CD4-positive, alpha-beta T cell treated with Interleukin-15 for 1 hour (primary cell): ENCODE results near the gene PSMB3.

Experiments
- DNase-seq: peaks from one replicate; pipeline ENCODE4 v3.0.0-alpha.2; 2020

Gene PSMB3

DNA sequence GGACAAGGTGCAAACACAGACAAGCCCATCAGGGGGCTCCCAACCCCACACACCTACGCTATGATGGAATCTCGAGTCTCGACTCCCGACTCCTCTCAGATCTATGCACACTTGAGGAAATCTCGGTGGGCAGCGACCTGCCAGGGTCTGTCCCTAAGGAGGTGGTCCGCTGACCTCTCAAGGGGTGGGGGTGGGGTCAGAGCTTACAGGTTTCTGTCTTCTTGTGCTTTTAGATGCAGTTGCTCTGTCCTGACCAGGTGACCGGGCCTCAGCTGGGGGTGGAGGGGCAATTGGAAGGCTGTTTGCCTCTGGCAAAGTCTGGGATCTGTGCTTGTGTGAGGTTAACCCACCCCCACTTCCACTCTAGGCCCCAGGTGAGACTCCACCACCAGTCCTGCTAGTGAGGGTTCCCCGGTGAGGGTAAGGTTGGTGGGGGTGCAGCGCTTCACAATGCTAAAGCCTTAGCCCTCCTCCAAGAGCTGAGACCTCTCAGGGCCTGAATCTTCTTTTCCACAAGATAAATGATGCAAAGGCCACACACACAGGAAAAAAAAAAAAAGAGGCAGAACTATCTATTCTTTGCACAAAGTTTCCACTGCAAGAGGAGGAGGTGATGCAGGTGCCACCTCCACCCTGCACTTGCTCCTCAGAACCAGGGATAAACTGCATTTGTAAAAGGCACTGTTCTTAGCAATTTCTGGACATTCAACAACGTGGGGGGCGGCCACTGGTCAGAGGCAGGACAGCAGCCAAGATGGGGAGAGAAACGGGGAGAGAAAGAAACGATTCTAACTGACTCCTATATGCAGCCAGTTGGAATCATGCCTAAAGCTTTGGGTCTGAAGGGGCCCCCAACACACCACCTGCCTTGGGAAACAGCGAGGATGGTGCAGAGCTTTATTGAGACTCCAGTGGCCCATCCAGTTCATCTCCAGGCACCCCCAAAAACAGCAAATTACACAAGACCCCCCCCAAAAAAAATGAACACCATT lies 18.3 kb upstream of the PSMB3 start:
- DNase-seq, result no peak

DNA sequence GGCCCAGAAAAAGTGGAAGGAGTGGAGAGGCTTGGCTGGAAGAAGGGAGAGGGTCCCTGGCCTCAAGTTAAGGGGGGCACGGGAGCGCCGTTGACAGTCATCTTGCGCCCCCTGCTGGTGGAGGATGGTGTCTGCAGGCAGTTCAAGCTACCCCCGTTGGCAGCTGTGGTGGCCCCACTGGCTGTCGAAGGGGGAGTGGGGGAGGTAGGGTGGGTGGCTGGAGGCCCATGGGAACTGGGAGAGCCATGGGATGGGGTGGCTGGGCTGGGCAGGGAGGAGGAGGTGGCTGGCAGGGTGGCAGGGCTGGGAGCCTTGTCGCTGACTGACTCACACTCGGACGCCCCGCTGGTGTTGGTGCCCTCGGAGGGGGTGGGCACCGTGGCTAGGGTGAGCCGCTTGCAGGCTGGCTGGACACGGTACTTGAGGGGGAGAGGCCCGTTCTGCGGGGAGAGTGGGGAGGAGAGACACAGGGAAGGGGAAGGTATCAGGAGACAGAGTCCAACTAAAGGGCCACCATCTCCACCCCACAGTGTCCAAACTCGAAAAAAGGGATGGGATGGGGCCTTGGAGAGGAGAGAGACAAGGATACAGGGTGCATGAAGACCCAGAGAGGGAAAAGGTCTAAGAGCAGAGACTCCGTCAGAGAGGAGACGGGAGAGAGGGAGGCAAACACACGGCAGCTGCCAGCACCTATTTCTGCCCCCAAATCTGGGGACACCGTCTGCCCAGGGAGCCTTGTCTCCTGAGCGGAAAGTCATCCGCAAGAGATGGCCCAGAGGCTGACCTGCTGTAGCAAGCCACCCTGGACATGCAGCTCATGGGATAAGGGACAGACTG lies 17.2 kb upstream of the PSMB3 start:
- peak; percentile 58 for DNase-seq

DNA sequence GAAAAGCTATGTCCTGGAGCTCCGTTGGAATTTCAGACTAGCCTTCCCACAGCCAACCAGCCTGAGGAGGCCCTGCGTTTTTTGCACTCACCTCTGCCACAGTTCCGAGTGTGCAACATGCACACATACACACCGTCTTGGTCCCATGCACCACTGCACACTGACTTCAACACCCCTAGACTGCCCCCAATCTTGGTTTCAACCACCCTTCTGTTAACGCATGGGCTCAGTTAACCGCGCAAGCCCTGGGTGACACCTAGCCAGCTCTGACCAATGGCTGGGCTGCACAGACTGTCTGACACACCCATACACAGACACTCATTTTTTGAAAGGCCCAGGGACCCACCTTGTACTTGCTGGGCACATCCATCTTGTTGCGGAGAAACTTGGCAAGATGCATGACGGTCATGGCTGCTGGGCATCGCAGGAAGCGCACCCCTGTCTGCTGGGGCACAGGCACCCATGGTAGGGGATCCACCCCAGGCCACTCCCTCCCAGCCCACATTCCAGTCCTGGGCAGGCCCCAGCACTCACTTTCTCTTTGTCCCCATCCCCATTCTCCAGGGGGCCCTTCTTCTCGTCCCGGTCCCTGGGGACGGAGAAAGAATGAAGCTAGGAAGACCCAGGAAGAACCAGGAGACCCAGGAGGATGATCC lies 14.4 kb upstream of the PSMB3 start:
- no peak for DNase-seq

DNA sequence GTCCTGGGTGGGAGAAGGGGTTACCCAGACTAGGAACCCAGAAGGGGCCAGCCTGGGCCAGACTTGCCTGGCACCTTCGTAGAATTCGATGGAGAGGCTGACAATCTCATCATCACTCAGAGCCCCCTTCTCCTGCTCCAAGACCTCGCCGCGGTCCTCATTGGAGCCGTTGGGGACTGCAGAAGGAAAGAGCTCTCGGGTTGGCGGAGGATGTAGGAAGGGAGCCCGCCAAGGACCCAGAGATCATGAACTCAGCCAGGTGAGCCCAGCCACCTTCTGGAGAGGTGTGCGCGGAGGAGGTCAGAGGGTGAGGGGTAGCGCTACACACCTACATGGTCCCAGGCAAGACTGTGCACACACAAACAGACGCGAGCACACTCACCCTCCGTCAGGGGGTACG lies 13.9 kb upstream of the PSMB3 start:
- no peak for DNase-seq

DNA sequence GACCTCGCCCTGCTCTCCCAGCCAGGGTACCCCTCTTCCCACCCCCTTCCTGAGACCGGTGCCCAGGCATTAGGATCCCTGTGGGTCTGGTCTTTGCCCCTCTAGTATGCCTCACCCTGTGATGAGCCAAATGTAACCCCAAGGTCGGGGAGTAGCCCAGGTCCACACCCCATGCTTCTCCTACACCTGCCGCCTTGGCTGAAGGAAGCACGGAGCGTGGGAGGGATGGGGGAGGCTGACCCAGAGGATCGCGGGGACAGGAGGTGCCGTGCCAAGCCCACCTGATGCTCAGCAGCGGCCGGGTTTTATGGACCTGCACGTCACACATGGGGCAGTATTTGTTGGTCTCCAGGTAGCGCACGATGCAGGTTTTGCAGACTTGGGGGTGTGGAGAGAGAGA lies 13.2 kb upstream of the PSMB3 start:
- no peak for DNase-seq

DNA sequence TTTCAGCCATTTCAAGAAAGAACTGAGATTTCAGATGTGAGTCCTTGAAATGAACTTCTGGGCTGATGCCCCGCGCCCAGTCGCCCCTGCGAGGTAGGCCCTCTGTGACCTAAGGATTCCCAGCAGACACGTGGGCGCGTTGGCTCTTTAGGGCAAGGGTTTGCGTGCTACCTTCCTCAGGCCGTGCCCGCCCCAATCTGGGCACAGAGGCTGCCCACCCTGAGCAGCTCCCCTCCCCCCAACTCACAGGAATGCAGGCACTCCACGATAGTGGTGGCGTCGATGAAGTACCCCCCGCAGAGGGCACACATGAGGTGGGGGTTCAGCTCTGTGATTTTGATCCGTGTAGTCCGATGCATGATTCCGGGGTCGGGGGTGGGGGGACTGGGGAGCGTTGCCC lies 12.5 kb upstream of the PSMB3 start:
- DNase-seq, result no peak

DNA sequence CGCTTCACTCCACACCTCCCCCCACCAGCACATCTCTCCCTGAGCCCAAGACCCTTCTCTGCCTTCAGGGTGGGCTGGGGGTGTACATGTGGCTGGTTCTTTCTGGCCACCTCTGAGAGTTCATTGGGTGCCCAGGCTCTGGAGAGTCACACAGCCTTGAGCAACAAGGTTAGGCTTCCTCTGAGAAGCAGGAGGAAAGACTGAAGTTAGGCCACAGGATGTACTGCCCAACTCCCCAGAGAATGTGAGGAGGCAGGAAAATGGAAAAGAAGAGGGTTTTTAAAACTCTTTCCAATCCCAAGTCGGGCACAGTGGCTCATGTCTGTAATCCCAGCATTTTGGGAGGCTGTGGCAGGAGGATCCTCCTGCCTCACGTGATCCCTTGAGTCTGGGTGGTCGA lies 11.7 kb upstream of the PSMB3 start:
- DNase-seq, result no peak

DNA sequence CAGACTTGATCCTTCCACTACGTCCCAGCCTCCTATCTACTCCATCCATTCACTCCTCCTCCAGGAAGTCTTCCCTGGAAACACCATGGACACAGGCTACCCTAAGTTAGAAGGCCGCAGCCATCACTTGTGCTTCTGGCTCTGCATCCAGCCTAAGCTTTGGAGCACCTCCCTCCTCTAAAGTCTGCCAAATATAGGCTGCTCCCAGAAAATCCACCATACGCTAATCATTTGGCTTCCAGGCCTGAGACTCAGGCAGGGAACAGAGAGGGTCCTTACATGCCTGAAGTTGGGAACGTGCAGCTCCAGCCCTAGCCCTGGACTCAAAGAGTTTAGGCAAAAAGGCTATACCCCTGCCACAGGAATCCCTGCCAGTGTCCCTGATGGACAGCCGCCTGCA lies 11.1 kb upstream of the PSMB3 start:
- DNase-seq, result no peak

DNA sequence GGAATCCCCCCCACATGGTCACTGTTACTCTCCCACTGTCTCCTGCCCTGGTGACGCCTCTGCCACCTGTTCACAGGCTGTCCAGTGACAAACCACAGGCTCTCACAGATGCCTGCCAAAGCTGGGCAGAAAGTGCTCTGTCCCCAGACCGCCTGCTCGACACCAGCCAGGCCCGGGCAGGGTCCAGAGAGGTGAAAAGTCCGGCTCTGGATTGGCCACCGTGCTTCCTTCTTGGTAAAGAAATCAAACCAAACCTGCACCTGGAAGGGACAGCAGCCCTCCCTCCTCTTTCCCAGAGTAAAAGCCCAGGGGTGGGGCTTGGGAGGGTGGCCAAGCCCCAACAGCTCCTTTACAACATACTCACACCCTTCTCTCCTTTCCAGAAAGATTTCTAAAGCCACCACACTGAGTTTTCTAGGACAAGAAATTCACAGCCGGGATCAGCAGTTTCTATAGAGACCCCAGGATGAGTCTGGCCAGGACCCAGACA lies 10.6 kb upstream of the PSMB3 start:
- no peak for DNase-seq

DNA sequence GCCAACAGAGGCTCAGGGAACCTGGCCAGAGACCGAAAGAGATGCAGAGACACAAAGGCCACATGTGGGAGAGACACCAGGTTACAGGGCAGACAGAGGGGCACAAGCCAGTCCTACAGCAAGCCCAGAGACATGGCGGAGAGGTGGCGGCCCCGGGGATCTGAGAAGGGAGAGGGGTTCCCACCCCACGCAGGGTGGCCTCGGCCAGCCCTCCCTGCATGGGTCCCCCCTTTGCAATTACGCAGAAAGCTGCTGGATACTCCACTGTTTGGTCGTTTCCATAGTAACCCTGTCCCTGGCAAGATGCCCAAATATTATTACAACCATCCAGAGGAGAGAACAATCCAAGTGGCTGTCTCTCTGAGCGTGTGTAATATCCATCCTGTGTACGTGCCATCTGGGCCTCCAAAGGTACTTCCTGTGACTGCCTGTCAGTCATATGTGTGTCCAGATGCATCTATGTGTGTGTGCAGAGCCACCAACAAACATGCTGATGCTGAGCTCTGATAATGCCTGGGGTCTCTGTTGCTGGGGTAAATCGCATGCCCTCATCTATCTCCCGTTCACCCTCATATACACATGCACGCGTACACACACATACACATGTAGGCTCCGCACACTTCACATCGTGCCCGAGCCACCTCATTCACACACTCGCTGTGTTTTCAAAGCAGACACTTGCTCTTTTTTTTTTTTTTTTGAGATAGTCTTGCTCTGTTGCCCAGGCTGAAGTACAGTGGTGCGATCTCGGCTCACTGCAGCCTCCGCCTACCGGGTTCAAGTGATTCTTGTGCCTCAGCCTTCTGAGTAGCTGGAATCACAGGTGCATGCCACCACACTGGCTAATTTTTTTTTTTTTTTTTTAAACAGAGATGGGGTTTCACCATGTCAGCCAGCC lies 9.9 kb upstream of the PSMB3 start:
- no peak for DNase-seq

DNA sequence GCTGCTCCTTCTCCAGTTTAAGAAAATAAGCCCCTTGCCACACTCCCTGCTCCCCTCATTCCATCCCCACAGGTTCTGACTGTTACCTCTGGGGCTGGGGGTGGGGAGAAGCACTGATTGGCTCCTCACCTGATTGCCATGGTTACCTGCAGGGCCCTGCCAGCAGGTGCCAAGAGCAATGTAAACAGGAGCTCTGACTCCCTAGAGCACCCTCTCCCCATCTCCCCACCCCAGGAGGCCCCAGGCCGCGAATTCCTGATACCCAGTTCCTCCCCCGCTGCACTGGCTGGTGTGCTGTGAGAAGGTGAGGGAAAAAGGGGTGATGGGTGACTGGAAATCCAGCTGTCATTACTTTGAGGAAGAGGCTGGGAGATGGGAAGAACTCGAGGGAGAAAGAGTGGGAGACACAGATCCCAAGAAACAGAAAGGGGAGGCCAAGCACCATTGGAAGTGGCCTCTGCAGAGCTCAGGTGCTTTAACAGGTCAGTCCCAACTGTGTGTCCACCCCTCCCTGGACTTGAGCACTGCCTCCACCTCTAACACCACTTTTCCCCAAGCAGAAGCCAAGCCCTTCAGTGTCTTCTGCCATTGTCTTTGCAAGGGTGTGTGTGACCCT lies 8.9 kb upstream of the PSMB3 start:
- no peak for DNase-seq

DNA sequence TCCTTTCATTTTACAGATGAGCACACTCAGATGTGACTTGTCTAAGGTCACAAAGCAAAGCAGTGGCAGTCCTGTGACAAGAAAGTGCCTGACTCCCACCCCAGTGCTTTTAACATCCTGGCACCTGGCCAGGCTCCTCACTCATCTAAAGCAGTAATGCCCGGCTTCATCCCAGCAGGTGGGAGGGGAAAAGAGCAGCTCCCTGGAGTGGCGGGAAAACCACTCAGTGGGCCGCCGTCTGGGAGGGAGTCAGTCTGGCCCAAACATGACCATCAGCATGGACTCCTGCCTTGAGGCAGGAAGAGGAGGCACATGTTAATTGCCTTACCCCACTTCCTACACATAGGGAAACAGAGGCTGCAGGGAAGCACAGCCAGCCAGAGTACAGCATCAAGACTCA lies 7.0 kb upstream of the PSMB3 start:
- DNase-seq, result no peak

DNA sequence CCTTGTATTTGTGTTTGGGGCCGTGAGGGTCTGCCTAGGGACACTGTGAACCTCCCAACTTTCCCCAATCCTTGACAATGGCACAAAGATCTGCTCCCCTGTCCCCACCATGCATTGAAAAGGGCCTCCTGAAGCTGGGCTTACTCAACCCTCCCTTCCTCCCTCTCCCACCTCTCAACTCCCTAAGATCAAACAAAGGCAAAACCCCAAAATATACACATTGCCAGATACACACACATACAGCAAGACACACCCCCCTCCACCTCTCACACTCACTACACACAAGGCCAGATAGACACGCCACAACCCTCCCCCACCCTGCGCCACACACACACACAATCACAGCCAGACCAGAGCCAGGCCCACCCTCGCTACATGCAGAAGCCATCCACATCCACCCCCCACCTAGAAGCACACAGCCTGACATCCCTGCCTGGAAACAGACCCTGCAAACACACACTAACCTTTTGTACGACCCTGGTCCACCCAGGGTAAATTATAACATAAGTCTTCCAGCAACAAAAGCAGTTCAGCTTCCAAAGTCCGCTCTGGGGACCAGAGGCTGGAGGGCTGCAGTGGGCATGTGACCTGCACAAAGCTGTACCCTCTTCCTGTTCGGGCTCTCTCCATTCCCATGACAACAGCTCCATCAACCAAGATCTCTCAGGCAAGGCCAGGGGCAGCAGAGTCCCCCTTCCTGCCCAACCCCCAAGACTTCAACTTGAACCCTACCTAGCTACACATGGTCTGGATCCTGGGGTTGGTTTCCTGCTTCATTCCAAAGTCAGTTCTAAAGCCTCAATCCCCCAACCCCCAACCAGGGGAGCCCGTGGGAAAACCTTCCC lies 6.3 kb upstream of the PSMB3 start:
- no peak for DNase-seq

DNA sequence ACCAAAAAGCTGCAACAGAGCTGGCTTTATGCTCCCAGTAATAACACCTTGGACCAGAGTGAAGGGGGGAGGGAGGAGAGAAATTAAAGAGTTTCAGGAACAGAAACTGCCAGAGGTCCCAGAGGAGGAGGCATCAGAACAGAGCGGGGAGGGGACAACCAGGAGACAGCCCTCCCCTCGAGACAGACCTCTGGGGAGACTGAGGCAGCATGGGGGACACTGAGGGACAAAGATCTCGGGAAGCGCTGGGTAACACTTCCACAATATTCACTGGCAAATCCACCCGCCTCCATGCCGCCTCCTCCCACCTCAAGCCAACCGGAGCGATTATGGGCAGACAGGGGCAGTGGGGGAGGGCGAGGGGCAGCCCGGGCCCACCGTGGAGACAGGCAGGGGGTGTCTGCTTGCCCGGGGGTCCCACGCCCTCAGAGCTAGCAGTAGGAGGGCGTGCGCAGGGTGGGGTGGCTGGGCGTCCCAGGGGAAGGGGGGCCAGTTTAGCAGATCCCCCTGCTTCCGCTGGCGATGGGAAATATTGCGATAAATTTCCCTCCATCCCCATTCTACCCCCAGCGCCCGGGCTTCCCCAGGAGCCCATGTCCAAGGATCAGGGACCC lies 5.6 kb upstream of the PSMB3 start:
- DNase-seq, result no peak

DNA sequence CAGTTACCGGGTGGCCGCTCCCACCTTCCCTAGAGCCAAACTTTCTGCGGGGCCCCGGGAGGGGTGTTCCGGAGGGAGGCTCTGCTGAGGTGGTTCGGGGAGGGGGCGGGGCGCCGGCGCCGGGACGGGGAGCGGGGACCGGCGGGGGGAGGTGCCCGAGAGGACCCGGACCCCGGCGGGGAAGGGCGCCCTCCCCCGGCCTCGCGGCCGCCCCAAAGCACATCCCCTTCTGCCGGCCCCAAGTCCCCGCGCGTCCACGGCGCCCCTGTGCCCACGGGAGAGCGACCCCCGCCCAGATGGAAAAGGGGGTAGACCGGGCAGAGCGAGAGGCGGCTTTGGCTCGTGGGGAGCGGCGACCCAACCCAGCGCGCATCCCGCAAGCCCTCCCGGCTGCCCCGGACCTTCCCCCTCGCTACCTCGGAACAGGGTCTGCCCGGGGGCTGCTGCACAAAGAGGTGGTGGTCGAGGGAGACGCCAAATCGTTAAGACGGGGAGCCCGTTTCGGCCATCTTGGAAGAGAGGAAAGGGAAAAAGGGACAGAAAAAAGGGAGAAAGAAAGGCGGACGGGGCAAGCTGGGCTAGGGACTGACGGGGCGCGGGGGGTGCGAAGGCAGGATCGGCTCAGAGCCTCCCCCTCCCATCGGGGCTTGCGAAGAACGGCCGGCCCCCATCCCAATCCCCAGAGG lies 4.9 kb upstream of the PSMB3 start:
- no peak for DNase-seq

DNA sequence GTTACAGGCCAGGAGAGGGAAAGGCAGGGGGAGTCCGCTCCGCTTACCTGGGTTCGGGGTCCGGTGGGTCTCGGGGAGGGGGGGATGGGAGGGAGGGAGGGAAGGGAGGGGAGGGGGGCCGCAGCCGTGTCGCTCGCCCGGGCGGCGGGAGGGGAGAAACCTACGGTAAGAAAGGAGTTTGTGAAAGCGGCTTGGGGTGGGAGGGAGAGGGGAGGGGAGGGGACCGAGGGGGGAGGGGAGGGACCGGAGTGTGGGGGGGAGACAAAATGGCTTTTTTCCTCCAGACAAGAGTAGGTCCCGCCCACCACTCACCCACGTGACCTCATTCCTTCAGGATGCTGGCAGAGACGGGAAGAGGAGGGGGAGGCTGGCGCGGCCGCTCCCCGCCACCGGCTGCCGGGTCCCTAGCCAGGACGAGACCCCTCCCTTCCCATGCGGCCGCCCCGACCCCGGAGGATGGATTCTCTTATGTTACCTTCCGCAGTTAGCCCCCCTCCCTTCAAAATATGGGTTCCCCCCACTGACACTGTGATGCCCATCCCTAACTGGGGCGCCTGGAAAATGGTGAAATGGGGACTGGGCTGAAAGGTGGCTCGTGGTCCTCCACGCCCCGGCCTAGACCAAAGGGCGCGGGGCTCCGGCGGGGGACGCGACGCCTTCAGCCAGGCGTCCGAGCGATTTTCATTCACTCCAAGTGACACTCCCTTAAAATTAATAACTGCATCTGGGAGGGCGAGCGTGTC lies 4.2 kb upstream of the PSMB3 start, which contains the start of gene PCGF2:
Gene PCGF2, minus strand, starts transcription at position 188 of the 743 bp plus-strand sequence. CDS start 7,934 bp downstream, outside the sequence.
- no peak for DNase-seq

DNA sequence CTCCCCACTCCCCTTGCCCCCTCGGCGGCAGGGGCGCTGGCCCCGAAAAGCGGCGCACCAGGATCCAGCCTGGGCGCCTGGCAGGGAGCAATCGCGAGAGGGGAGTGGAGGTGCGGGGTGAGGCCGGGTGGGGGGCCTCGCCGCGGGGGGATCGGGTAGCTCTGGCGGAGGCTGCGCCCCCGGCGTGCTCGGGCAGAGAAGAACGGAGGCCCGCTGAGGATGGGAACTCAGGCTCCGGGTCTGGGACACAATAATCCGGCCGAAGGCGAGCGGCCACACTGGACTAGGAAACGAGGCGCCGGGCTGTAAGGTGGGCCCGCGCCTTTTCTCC lies 3.7 kb upstream of the PSMB3 start:
- no peak for DNase-seq

DNA sequence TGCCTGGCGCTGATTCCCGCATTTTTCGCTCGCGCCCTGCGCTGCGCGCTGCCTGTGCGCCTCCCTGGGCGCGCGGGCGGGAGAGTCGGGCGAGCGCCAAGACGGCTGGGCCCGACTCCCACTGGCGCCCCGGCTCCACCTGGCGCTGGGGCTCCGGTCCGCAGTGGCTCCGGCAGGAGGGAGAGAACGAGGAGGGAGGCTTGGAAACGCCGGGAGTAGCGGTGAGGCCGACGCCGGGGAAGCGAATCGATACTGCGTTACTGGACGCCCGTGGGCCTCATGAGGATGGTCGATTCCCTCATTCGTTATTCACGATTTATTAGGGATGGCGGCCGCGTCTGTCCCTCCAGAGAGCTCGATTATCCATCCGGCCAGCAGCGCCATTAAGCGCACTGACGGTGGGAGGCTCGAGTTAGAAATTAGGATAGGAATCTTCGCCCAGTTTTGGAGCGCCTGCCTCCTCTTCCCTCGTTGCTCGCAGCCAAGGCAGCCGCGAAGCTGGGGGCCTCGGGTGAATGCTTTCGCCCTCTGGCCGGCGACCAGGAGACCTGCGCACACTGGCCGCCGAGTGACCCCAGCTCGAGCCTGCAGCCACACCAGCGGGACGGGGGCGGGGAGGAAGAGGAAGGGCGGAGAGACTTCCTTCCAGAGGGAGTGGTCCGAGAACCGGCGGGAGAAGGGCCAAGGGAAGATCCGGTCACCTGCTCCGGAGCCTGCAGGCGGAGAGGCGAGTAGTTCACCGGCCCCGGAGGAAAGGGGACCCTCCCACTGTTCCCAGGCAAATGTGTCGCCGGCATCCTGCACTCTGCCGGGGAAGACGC lies 3.1 kb upstream of the PSMB3 start:
- DNase-seq, result no peak
